Common myeloid progenitor, CD34-positive (primary cell): ENCODE measurements around the gene EIF4E2.

Source experiments
- CTCF ChIA-PET: fragments of 350-600 bp; sonication (Branson Sonifier 250); formaldehyde crosslinking; loops from one replicate; lab custom pipeline; 2021; ENCODE audit warnings: antibody characterized with exemption; lab: Charles Lee
- POLR2A ChIA-PET: fragments of 350-600 bp; sonication (Branson Sonifier 250); formaldehyde crosslinking; loops from one replicate; lab custom pipeline; 2021; ENCODE audit warnings: antibody characterized with exemption; lab: Charles Lee
- DNase-seq, 3 donors: peaks; one replicate each; pipeline versions ENCODE4 v3.0.0 to v3.0.0-alpha.2; 2013
- H3K27ac ChIP-seq, 2 experiments: 1 replicate in 1 of 2; 2 replicates in 1 of 2; pipeline ENCODE4 v1.7.0; 2013; ENCODE audit warnings: inconsistent platforms in 2 of 2, low read length in 2 of 2, mild to moderate bottlenecking in 2 of 2, low read depth in 1 of 2, moderate library complexity in 1 of 2; ENCODE audit not compliant: severe bottlenecking in 2 of 2, insufficient read depth in 1 of 2, poor library complexity in 1 of 2
- H3K27me3 ChIP-seq, 5 experiments: replicated peaks in 2 of 5; 1 replicate in 3 of 5; 2 replicates in 2 of 5; pipeline versions ENCODE4 v1.6.1 to v1.7.0; 2013; ENCODE audit warnings: low read length in 4 of 5, mild to moderate bottlenecking in 2 of 5, moderate library complexity in 2 of 5, inconsistent platforms in 1 of 5; ENCODE audit not compliant: insufficient read depth in 5 of 5, control insufficient read depth in 4 of 5
- H3K36me3 ChIP-seq, 4 experiments: 1 replicate in 2 of 4; 2 replicates in 2 of 4; pipeline versions ENCODE4 v1.6.1 to v1.7.0; 2013; ENCODE audit warnings: low read length in 3 of 4, control low read depth in 1 of 4, mild to moderate bottlenecking in 1 of 4; ENCODE audit not compliant: control insufficient read depth in 4 of 4, insufficient read depth in 4 of 4
- H3K4me1 ChIP-seq, 4 experiments: 1 replicate in 3 of 4; 2 replicates in 1 of 4; pipeline versions ENCODE4 v1.6.1 to v1.7.1; 2013; ENCODE audit warnings: low read length in 3 of 4, mild to moderate bottlenecking in 3 of 4, control low read depth in 1 of 4, inconsistent platforms in 1 of 4, moderate library complexity in 1 of 4; ENCODE audit not compliant: control insufficient read depth in 4 of 4, insufficient read depth in 4 of 4; ENCODE audit errors: control extremely low read depth in 1 of 4
- H3K4me3 ChIP-seq, 7 experiments: 1 replicate in 4 of 7; 2 replicates in 3 of 7; pipeline versions ENCODE4 v1.5.1 to v1.7.0; 2013; ENCODE audit warnings: mild to moderate bottlenecking in 7 of 7, low read length in 6 of 7, moderate library complexity in 6 of 7, inconsistent platforms in 2 of 7, low read depth in 2 of 7, control low read depth in 1 of 7; ENCODE audit not compliant: insufficient read depth in 4 of 7, control insufficient read depth in 1 of 7; ENCODE audit errors: extremely low read depth in 1 of 7
- H3K9me3 ChIP-seq, 5 experiments: 1 replicate in 4 of 5; 2 replicates in 1 of 5; pipeline versions ENCODE4 v1.6.1 to v1.7.1; 2013; ENCODE audit warnings: low read length in 4 of 5, mild to moderate bottlenecking in 2 of 5, inconsistent platforms in 1 of 5, low read depth in 1 of 5, moderate library complexity in 1 of 5; ENCODE audit not compliant: control insufficient read depth in 4 of 5, insufficient read depth in 2 of 5; ENCODE audit errors: control extremely low read depth in 1 of 5
- WGBS: methylation state at CpG from one replicate; pipeline ENCODE4 v1.1.5; 2013; ENCODE audit not compliant: insufficient coverage; 5-methylcytosine and 5-hydroxymethylcytosine counted together

The EIF4E2 gene

DNA sequence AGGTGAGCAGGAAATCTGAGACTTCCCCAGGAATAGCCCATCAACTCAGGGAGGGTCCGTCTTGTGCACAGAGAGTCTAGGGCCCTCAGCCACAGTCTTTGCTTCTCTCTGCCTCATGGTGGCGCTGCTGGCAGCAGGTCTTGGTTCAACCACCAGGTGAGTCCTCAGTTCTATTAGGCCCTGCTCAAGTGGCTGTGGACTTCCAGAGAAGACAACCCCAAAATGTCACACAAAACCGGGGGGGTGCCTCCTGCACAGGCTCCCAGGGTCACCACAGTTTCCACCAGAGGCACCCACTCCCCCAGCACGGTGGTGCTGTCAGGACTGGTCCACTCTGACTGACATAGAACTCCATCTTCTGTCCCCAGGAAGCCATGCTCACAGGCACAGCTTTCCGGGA lies 13.4 kb upstream of the EIF4E2 start:
- Histone ChIP-seq H3K27me3 (peaks cover 0 to 13% (median 3%) of the 10 kb centered on the region in 5 experiments), H3K9me3 (peaks cover 0 to 7% (median 6%) of the 10 kb centered on the region in 5 experiments), H3K36me3 (no peaks in the 10 kb centered on the region), H3K4me3 (no peak overlapping the region), H3K27ac (no peak overlapping the region), H3K4me1 (peaks cover 0 to 20% (median 7%) of the 10 kb centered on the region in 4 experiments)
- ChIA-PET CTCF (no interaction called here), POLR2A (no interaction called here)
- WGBS: 73% methylated on average over 2 of the region's 5 CpGs
- no peak for DNase-seq

DNA sequence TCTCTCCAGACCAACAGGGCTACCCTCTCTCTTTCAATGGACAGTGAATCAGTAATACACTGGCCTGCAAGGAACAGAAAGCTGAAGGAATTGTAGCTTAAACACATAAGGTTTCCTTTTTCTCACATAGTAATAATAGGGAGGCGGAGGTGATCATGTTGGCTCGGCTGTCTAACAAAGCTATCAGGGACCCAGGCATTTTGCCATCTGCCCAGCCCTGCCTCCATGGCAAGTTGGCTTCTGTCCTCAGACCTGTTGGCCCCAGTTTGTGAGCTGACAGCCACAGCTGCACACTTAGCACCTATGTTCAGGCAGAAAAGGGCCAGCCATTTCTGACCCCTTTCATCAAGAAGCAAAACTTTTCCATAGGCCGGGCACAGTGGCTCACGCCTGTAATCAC lies 13.0 kb upstream of the EIF4E2 start:
- H3K9me3 ChIP-seq: peaks cover 0 to 7% (median 6%) of the 10 kb centered on the region in 5 experiments
- H3K27ac ChIP-seq: no peak overlapping the region
- no peak overlapping the region for H3K4me3 ChIP-seq
- WGBS: 100% methylated on average over 4 of the region's 4 CpGs
- peaks cover 0 to 13% (median 3%) of the 10 kb centered on the region in 5 experiments for H3K27me3 ChIP-seq
- ChIA-PET POLR2A (no interaction called here), CTCF (no interaction called here)
- no peak for DNase-seq
- peaks cover 0 to 20% (median 7%) of the 10 kb centered on the region in 4 experiments for H3K4me1 ChIP-seq
- no peaks in the 10 kb centered on the region for H3K36me3 ChIP-seq

DNA sequence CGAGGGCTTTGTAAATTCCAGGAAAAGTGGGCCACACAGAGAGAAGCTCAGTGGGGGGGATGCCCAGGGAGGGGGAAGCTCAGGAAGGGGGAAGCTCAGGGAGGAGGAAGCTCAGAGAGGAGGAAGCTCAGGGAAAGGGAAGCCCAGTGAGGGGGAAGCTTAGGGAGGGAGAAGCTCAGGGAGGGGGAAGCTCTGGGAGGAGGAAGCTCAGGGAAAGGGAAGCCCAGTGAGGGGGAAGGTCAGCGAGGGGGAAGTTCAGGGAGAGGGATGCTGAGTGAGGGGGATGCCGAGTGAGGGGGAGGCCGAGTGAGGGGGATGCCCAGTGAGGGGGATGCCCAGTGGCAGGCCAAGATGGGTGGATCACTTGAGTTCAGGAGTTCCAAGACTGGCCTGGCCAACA lies 11.8 kb upstream of the EIF4E2 start:
- Histone ChIP-seq H3K9me3 (peaks cover 0 to 7% (median 6%) of the 10 kb centered on the region in 5 experiments), H3K36me3 (no peaks in the 10 kb centered on the region), H3K27me3 (peaks cover 0 to 13% (median 3%) of the 10 kb centered on the region in 5 experiments), H3K4me3 (no peak overlapping the region), H3K27ac (no peak overlapping the region), H3K4me1 (peaks cover 0 to 20% (median 7%) of the 10 kb centered on the region in 4 experiments)
- ChIA-PET CTCF (interaction anchor here (0.7 kb wide), 1 partner anchor 515 kb away, joined by 3 read pairs; no protein-coding TSS in a partner anchor), POLR2A (no interaction called here)
- no peak for DNase-seq
- WGBS: 0% methylated on average over 3 of the region's 4 CpGs

DNA sequence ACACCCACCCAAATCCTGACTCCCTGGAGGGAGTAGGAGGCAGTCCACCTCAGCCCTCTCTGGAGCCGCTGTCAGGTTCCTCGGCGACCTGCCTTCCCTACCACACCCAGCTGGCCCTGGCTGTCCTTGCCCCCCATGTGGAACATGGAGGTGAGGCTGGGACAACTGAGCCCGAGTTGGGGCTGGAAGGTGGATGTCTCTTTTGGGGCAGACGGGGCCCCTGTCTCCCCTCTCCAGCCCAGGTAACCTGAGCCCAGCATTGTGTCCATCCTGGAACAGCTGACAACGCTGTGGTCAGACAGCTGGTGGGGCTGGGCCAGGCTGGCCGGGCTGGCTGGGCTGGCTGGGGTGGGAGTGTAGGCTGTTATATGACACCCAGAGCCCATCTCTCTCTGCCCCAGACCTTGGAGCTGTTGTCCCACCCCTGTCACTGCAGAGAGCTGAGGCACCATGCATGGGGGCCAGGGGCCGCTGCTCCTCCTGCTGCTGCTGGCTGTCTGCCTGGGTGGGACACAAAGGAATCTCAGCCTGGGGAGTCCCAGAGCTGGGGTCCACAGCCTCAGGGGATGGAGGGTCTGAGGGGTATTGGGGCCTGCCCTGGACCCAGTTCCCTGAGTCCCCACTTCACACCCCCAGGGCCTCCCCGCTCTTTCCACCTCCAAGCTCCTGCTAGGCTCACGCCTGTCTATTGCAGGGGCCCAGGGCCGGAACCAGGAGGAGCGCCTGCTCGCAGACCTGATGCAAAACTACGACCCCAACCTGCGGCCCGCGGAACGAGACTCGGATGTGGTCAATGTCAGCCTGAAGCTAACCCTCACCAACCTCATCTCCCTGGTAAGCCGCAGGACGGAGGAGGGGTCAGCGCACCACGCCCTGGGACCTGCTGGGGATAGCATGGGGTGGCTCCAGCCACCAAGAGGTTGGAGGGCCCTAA lies 10.9 kb upstream of the EIF4E2 start, which contains the start of gene CHRNG:
CHRNG (plus strand) TSS at position 395 of the 934 bp plus-strand sequence; CDS start at position 451, 56 bp downstream.
- Histone ChIP-seq H3K36me3 (peaks cover 0 to 2% (median 0%) of the 10 kb centered on the region in 4 experiments), H3K27me3 (peaks cover 0 to 13% (median 3%) of the 10 kb centered on the region in 5 experiments), H3K9me3 (peaks cover 0 to 7% (median 6%) of the 10 kb centered on the region in 5 experiments), H3K4me3 (no peak within 1 kb of the TSS), H3K4me1 (peaks cover 0 to 20% (median 7%) of the 10 kb centered on the region in 4 experiments), H3K27ac (no peak within 1 kb of the TSS)
- CTCF ChIA-PET: interaction anchor here (1.0 kb wide), 1 partner anchor 93 kb away, joined by 3 read pairs; no protein-coding TSS in a partner anchor
- DNase-seq: no peak
- WGBS: 68% methylated on average over 16 of the region's 23 CpGs
- POLR2A ChIA-PET: no interaction called here

DNA sequence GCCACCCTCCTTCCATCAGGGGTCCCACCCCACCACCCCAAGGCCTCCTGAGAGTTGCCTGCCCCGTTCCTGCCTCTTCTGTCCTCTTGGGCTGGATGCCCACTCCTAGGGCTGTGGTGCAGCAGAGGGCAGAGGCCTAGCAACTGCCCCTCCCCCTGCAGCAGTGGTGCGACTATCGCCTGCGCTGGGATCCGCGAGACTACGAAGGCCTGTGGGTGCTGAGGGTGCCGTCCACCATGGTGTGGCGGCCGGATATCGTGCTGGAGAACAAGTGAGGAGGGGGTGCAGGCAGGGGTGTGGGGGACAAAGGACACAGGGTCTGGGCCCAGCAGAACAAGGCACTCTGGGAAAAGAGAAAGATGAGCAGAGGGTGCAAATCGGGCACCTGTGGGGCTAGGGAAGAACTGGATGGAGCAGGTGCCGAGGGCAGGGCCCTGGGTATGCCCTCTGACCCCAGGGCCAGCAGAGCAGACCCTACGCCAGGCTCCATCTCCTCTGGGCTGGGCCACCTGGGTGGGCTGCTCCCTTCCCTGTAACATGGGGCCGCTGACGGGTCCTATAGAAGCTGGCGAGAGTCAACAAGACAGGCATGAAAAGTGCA lies 9.9 kb upstream of the EIF4E2 start:
- H3K4me1 ChIP-seq: peaks cover 0 to 20% (median 7%) of the 10 kb centered on the region in 4 experiments
- 91% methylated on average over 14 of the region's 17 CpGs for WGBS
- H3K27ac ChIP-seq: no peak overlapping the region
- peaks cover 0 to 7% (median 6%) of the 10 kb centered on the region in 5 experiments for H3K9me3 ChIP-seq
- CTCF ChIA-PET: interaction anchor here (1.0 kb wide), 1 partner anchor 94 kb away, joined by 3 read pairs; no protein-coding TSS in a partner anchor
- H3K27me3 ChIP-seq: peaks cover 0 to 13% (median 3%) of the 10 kb centered on the region in 5 experiments
- no peak for DNase-seq
- H3K4me3 ChIP-seq: no peak overlapping the region
- POLR2A ChIA-PET: no interaction called here
- peaks cover 0 to 6% (median 2%) of the 10 kb centered on the region in 4 experiments for H3K36me3 ChIP-seq

DNA sequence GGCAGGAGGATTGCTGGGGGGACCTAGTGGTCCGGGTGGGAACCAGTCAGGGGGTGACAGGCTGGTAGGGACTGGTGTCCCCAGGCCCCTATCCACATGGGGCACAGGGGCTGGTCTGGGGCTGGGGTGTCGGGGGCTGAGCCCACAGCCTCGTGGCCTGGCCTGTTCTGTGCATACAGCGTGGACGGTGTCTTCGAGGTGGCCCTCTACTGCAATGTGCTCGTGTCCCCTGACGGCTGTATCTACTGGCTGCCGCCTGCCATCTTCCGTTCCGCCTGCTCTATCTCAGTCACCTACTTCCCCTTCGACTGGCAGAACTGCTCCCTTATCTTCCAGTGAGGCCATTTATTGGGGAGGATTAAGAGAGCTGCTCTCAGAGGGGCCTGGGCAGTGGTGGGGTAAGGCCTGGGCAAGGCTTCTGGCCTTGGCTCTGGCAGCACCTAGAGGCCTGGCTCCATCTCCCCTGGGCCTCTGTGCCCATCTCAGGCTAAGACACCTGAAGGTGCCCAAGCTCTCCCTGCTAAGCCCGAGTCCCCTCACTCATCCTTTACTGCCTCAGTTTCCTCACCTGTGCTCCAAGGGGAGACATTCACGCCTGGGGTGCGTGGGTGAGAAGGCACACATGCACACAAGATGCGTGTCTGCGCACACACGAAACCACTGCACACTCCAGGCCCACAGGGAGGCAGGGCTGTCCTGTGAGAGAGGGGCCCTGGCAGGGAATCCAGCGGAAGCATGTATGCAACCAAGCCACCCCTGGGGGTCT lies 9.1 kb upstream of the EIF4E2 start:
- H3K27me3 ChIP-seq: peaks cover 0 to 13% (median under 1%) of the 10 kb centered on the region in 5 experiments
- H3K9me3 ChIP-seq: peaks cover 0 to 3% (median under 1%) of the 10 kb centered on the region in 5 experiments
- POLR2A ChIA-PET: no interaction called here
- WGBS: 46% methylated on average over 12 of the region's 19 CpGs
- peaks cover 2 to 11% (median 6%) of the 10 kb centered on the region in 4 experiments for H3K36me3 ChIP-seq
- DNase-seq: peak; percentile 31 to 62 (median 48)
- no peak overlapping the region for H3K27ac ChIP-seq
- H3K4me3 ChIP-seq: no peak overlapping the region
- peaks cover 0 to 25% (median 8%) of the 10 kb centered on the region in 4 experiments for H3K4me1 ChIP-seq
- CTCF ChIA-PET: no interaction called here
